ENCODE data around the gene GOLIM4.
A peak's percentile ranks its signal among the peaks of the same experiment; 100 is the strongest.

The GOLIM4 gene

GRCh38 chr3:168100777-168101492 is 5.2 kb upstream of the GOLIM4 start:
- no peak for TF ChIP-seq CTCF (IDR thresholded peaks at IDR 0.05; ENCODE audit: low read depth, low read length)
- peak in 1 of 2 donors; percentile 48 for DNase-seq (ENCODE audit: low read depth in 2 of 2)
- no peak overlapping the region for H3K4me3 ChIP-seq (replicated peaks in 1 of 2; ENCODE audit: low read depth in 2 of 2, low read length in 2 of 2)

GRCh38 chr3:168097381-168097780 is 1.7 kb upstream of the GOLIM4 start:
- no peak overlapping the region for H3K4me3 ChIP-seq (replicated peaks in 1 of 2; ENCODE audit: low read depth in 2 of 2, low read length in 2 of 2)
- no peak for DNase-seq (ENCODE audit: low read depth in 2 of 2)
- TF ChIP-seq CTCF (IDR thresholded peaks at IDR 0.05; ENCODE audit: low read depth, low read length) = no peak

GRCh38 chr3:168096210-168096652 is 507 bp upstream of the GOLIM4 start:
- H3K4me3 ChIP-seq (replicated peaks in 1 of 2; ENCODE audit: low read depth in 2 of 2, low read length in 2 of 2) = peak overlapping the region; percentile 94 to 95
- peak; percentile 92 to 93 for DNase-seq (ENCODE audit: low read depth in 2 of 2)
- TF ChIP-seq CTCF (IDR thresholded peaks at IDR 0.05; ENCODE audit: low read depth, low read length) = no peak

GRCh38 chr3:168094877-168095610 is 680 bp downstream of the GOLIM4 start:
- peak overlapping the region; percentile 94 to 95 for H3K4me3 ChIP-seq (replicated peaks in 1 of 2; ENCODE audit: low read depth in 2 of 2, low read length in 2 of 2)
- peak; percentile 40 for TF ChIP-seq CTCF (IDR thresholded peaks at IDR 0.05; ENCODE audit: low read depth, low read length)
- peak; percentile 65 to 78 for DNase-seq (ENCODE audit: low read depth in 2 of 2)

- TF ChIP-seq CTCF (IDR thresholded peaks at IDR 0.05; ENCODE audit: low read depth, low read length) = no peak
- peak overlapping the region; percentile 94 to 95 for H3K4me3 ChIP-seq (replicated peaks in 1 of 2; ENCODE audit: low read depth in 2 of 2, low read length in 2 of 2)
- peak in 1 of 2 donors; percentile 69 for DNase-seq (ENCODE audit: low read depth in 2 of 2)
Observed at GRCh38 chr3:168094580-168094876, 1.2 kb downstream of the GOLIM4 start.

- TF ChIP-seq CTCF (IDR thresholded peaks at IDR 0.05; ENCODE audit: low read depth, low read length) = no peak
- peak overlapping the region; percentile 94 to 95 for H3K4me3 ChIP-seq (replicated peaks in 1 of 2; ENCODE audit: low read depth in 2 of 2, low read length in 2 of 2)
- DNase-seq (ENCODE audit: low read depth in 2 of 2) = no peak
Observed at GRCh38 chr3:168093790-168094189, 1.9 kb downstream of the GOLIM4 start.
